PFSK-1 (cell line): ENCODE results near the gene TMEM140.

Experiments
- FOXP2 ChIP-seq: optimal IDR thresholded peaks from 2 replicates; pipeline ENCODE3; 2011; ENCODE audit warnings: borderline replicate concordance, control low read depth, inconsistent platforms; ENCODE audit not compliant: insufficient read depth; ENCODE audit errors: extremely low read length, extremely low read depth
- POLR2AphosphoS5 ChIP-seq: IDR thresholded peaks from 2 replicates; pipeline ENCODE4 v1.6.1; 2012; ENCODE audit warnings: low read depth, mild to moderate bottlenecking, control low read depth, low read length, moderate library complexity
- REST ChIP-seq, 2 experiments: IDR thresholded peaks; 2 replicates each; pipeline versions ENCODE4 v1.6.1 to v1.8.0; 2011 to 2012; ENCODE audit warnings: low read depth in 2 of 2, low read length in 2 of 2, control low read depth in 1 of 2, inconsistent platforms in 1 of 2, mild to moderate bottlenecking in 1 of 2, moderate library complexity in 1 of 2; ENCODE audit not compliant: insufficient read depth in 1 of 2
- SIN3A ChIP-seq: IDR thresholded peaks from 2 replicates; pipeline ENCODE4 v1.6.1; 2012; ENCODE audit warnings: mild to moderate bottlenecking, low read length, moderate library complexity, borderline replicate concordance; ENCODE audit not compliant: insufficient read depth
- TAF1 ChIP-seq: IDR thresholded peaks from 2 replicates; pipeline ENCODE4 v1.6.1; 2012; ENCODE audit warnings: low read length, control low read depth, borderline replicate concordance; ENCODE audit not compliant: insufficient read depth

- TF ChIP-seq POLR2AphosphoS5 (no peak), REST (IDR thresholded peaks at IDR 0.05; ENCODE audit: insufficient read depth in 1 of 2, low read depth in 2 of 2, low read length in 2 of 2) (no peak), TAF1 (no peak), SIN3A (no peak), FOXP2 (no peak)
These were observed 11.7 kb downstream of the TMEM140 start for GRCh38 chr7:135159359-135160085.
